GF-D8 (cell line): ENCODE results near the gene CLASP2.
"Not testable (repeated sequence)": the region's sequence is repeated elsewhere in the genome, so short reads cannot be mapped to it uniquely, and the experiment has no call there.

Experiments
- DNase-seq: peaks from one replicate; lab custom pipeline; 2025; lab: John Stamatoyannopoulos, UW

CLASP2 gene

GRCh38 chr3:33541918-33542317, 176.1 kb downstream of the CLASP2 start:
- DNase-seq = no peak

- DNase-seq = no peak
These were observed 179.2 kb downstream of the CLASP2 start for GRCh38 chr3:33538678-33539339.

- DNase-seq = no peak
These were observed 180.9 kb downstream of the CLASP2 start for GRCh38 chr3:33537133-33537532.

GRCh38 chr3:33526787-33527186, 191.3 kb downstream of the CLASP2 start:
- DNase-seq = no peak

GRCh38 chr3:33525232-33525631, 192.8 kb downstream of the CLASP2 start:
- DNase-seq = no peak

GRCh38 chr3:33523093-33523667, 194.9 kb downstream of the CLASP2 start:
- no peak for DNase-seq

- DNase-seq = no peak
These were observed 196.3 kb downstream of the CLASP2 start for GRCh38 chr3:33521736-33522135.

GRCh38 chr3:33513262-33513863, 204.7 kb downstream of the CLASP2 start:
- DNase-seq = no peak

GRCh38 chr3:33505027-33505426, 213.0 kb downstream of the CLASP2 start:
- no peak for DNase-seq

- DNase-seq = no peak
These were observed 221.6 kb downstream of the CLASP2 start for GRCh38 chr3:33496449-33496848.

- DNase-seq = no peak
These were observed 226.3 kb downstream of the CLASP2 start for GRCh38 chr3:33491721-33492120.

GRCh38 chr3:33490641-33491241, 227.3 kb downstream of the CLASP2 start:
- no peak for DNase-seq

GRCh38 chr3:33488683-33489082, 229.4 kb downstream of the CLASP2 start:
- DNase-seq = no peak

GRCh38 chr3:33488246-33488645, 229.8 kb downstream of the CLASP2 start:
- DNase-seq = no peak

GRCh38 chr3:33482111-33482521, 235.9 kb downstream of the CLASP2 start:
- no peak for DNase-seq

- no peak for DNase-seq
These were observed 243.2 kb downstream of the CLASP2 start for GRCh38 chr3:33474896-33475295.

GRCh38 chr3:33473813-33474212, 244.2 kb downstream of the CLASP2 start:
- no peak for DNase-seq

- DNase-seq = no peak
These were observed 250.3 kb downstream of the CLASP2 start for GRCh38 chr3:33467786-33468185.

GRCh38 chr3:33461097-33461496, 257.0 kb downstream of the CLASP2 start:
- no peak for DNase-seq

GRCh38 chr3:33459577-33459976, 258.5 kb downstream of the CLASP2 start:
- not testable (repeated sequence) for DNase-seq

GRCh38 chr3:33458446-33458845, 259.6 kb downstream of the CLASP2 start:
- no peak for DNase-seq

GRCh38 chr3:33456756-33457155, 261.3 kb downstream of the CLASP2 start:
- no peak for DNase-seq

- DNase-seq = no peak
These were observed 264.7 kb downstream of the CLASP2 start for GRCh38 chr3:33453331-33453761.
